Left cardiac atrium (tissue), 4 donors: ENCODE results near the gene RALGPS2. TPM values are rescaled to one million over a fixed set of nuclear protein-coding genes. Genes with fewer than 3 reads are reported as not detected.

Experiments
- ATAC-seq, 2 donors: fragments of 200-7000 bp; cut with Tn5 transposase; one replicate each; pipeline ENCODE4 v1.9.1; 2020; ENCODE audit warnings: mild to moderate bottlenecking in 2 of 2, moderate library complexity in 2 of 2
- DNase-seq: peaks from one replicate; pipeline ENCODE4 v3.0.0-alpha.2; 2020
- intact Hi-C, 2 donors: fragments of 100-400 bp; cut with DNase I; formaldehyde crosslinking; loops; one replicate each; pipeline versions ENCODE4 v1.14.1 to v1.15.1; 2022 to 2023
- total RNA-seq, 2 donors: library from RNA; stranded (reverse); fragmentation: NEBNext Ultra II Directional; extraction: Animal tissue kit (Norgen Biotek cat#: 25700); gene quantifications; one replicate each; pipeline ENCODE4 v1.2.1, GENCODE V29; 2021
- donor health status: DM: no; HTN: yes; CAD: no.
- donor health status: DM: no; HTN: yes; CAD: no; lungs with severe emphysema.
- donor health status: DM: yes; HTN: yes; CAD: no.
- donor health status: Dilated cardiomyopathy.

Gene RALGPS2
- total RNA-seq, 2 donors from 2014 or later: 9.6 to 17.6 TPM

DNA sequence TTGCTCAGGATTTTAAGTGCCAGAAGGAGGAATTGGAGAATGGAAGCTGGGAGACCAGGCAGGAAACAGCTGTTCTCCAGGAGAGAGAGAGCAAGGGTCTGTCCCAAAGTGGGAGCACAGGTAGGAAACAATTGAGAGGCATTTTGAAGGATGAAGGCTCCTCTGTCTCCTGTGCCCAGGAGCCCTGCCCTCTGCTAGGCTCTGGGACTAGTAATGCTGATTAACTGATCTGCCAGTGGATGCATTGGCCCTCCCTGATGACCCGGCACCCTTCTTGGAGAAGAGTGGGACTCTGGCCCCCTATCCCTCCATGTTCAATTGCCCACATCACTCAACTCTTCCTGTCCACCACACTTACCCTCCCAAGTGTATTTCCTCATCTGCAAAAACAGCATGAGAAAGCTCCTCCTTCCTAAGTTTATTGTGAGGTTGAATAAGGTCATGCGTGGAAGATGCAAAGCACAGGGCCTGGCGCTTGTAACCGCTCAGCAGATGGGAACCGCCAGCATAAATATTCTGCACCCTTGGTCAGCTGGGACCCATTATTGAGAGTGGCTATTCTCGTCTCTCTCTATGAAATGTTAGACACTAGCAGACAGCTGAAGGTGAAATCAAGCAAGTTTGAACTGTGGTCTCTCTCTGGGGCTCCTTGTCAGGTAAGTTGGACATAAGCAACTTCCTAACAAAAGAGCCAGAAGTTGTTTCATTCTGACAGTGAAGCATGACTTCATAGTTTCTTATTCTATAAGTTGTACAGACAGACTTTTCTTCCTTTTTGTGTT, 208.9 kb downstream of the RALGPS2 start:
- DNase-seq (no peak), ATAC-seq (peak in 1 of 2 donors; percentile 4)
- intact Hi-C loops: no loop called here

DNA sequence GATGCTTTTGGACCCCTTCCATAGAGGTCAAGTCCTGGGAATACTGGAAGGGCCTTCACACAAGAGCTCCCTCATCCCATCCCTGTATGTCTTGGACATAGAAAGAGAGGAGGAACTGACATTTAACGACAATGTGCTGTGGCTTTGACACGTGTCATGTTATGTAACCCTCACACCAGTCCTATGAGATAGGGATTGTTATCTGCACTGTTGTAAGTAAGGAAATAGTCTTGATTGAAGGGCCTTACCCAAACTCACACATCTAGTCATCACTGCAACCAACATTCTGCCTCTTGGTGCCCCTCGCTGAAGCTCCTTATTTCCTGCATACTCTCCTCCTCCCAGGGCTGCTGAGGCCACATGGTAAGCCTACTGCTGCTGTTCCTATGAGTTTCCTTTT, 209.5 kb downstream of the RALGPS2 start:
- intact Hi-C loops: no loop called here
- DNase-seq (no peak), ATAC-seq (no peak)

GRCh38 chr1:178935610-178936009, 210.6 kb downstream of the RALGPS2 start:
- intact Hi-C loops: no loop called here
- DNase-seq (no peak), ATAC-seq (no peak)

GRCh38 chr1:178937695-178938094, 212.7 kb downstream of the RALGPS2 start:
- ATAC-seq: no peak
- intact Hi-C loops: no loop called here
- no peak for DNase-seq

GRCh38 chr1:178938101-178938958, 213.3 kb downstream of the RALGPS2 start:
- intact Hi-C loops: no loop called here
- ATAC-seq (no peak), DNase-seq (no peak)

DNA sequence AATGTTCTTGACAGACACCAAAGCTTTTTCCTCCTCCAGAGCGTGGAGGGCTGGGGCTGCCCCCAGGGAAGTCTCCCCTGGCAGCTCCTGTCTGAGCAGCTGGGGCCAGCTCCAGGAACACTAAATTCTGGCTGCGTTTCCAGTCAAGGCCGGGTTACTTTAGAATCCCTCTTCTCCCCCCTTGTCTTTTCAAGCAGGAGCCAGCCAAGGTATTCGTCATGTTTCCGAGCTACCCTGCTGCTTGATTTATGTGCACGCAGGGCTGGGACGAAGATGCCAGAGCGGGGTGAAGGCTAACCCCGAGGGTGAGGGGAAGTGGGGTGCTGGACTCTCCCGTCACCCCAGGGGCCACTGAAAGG, 213.9 kb downstream of the RALGPS2 start:
- peak; percentile 73 to 85 for ATAC-seq
- intact Hi-C loops: no loop called here
- DNase-seq: peak; percentile 73

GRCh38 chr1:178939338-178940067, 214.5 kb downstream of the RALGPS2 start:
- no peak for DNase-seq
- intact Hi-C loops: no loop called here
- peak; percentile 44 to 53 for ATAC-seq

DNA sequence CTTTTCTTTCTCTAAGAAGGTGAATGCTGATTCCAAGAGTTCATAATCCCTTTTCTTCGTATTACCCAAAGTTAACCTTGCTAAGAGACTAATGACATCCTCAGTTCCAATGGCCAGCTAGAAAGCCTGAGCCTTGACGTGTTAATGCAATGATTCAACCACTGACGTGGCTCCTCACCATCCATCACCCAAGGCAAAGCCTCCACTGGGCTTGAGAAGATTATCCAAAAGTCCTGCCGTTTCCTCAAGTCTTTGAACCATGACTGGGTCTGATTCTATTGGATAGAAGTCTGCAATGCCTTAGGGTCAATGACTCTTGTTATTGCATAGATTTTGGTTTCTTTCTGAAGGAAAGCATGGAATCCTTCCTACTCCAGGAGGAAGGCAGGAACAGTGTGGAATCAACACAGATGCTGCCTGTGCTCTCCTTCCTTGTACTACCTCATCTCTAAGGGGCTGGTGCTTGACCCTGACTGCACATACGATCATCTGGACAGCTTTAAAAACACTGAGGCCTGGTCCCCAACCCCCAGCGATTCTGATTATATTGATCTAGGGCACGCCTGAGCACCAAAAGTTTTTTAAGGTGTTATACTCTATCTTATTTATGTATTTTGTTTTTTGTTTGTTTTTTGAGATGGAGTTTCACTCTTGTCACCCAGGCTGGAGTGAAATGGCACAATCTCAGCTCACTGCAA, 215.2 kb downstream of the RALGPS2 start:
- no peak for ATAC-seq
- intact Hi-C loops: no loop called here
- no peak for DNase-seq

DNA sequence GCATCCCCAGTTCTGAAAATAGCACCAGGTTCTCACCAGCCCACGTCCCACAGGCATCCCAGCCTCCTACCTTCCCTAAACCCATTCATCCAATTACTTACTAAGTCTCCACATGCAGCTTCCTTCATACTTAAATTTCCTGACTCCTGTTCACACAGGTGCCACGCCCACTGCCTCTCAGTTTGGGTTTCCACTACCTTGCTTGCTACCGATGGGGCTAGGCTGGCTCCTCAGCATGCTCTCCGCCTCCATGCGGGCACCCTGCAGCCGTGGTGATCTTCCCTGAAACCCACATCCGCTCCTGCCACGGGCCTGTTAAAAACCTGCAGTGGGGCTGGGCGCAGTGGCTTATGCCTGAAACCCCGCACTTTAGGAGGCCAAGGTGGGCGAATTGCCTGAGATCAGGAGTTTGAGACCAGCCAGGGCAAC, 216.2 kb downstream of the RALGPS2 start:
- intact Hi-C loops: no loop called here
- no peak for ATAC-seq
- DNase-seq: no peak

GRCh38 chr1:178941849-178942248, 216.8 kb downstream of the RALGPS2 start:
- ATAC-seq (peak in 1 of 2 donors; percentile 16), DNase-seq (no peak)
- intact Hi-C loops: no loop called here

GRCh38 chr1:178942285-178943198, 217.5 kb downstream of the RALGPS2 start:
- ATAC-seq (peak in 1 of 2 donors; percentile 52), DNase-seq (peak; percentile 59)
- intact Hi-C loops: no loop called here

DNA sequence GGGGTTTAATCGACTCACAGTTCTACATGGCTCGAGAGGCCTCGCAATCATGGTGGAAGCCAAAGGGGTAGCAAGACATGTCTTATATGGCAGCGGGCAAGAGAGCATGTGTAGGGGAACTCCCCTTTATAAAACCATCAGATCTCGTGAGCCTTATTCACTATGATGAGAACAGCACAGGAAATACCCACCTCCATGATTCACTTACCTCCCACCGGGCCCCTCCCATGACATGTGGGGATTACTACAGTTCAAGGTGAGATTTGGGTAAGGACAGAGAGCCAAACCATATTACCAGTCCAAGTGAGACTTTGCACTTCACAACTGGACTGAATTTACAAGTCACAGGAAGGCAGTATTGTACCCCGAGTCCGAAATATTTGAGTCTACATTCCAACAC, 219.7 kb downstream of the RALGPS2 start:
- ATAC-seq (no peak), DNase-seq (no peak)
- intact Hi-C loops: no loop called here

- no peak for ATAC-seq
- intact Hi-C loops: no loop called here
- DNase-seq: no peak
Observed at GRCh38 chr1:178945763-178946266, 220.8 kb downstream of the RALGPS2 start.

GRCh38 chr1:178946416-178946815, 221.4 kb downstream of the RALGPS2 start:
- intact Hi-C loops: no loop called here
- ATAC-seq (no peak), DNase-seq (no peak)

DNA sequence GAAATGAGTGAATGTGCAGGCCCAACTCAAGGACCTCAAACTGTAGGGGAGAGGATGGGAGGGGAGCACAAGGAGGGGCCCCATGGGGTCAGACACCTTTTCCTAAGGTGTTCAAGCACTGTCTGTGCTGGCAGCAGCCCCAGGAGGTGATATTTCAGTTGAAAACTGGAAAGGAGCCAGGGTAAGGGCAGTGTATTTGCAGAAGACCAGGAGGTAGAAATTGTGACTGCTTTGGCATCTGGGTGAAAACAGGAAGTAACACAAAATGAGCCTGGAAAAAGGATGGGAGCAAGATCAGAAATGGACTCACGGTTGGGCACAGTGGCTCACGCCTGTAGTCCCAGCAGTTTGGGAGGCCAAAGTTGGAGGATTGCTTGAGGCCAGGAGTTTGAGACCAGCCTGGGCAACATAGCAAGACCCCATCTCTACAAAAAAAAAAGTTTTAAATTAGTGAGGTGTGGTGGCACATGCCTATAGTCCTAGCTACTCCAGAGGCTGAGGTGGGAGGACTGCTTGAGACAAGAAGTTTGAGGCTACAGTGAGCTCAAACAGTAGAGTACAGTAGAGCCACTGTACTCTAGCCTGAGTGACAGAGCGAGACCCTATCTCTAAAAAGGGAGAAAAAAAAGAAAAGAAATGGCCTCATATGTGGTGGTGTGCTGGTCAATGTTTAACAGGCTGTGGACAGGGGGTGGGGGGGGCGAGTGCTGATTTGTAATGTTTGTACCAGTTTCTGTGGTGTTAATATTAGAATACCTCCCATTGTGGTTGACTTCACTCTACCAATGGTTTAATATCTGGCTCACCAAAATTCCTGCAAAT, 222.0 kb downstream of the RALGPS2 start:
- intact Hi-C loops: no loop called here
- ATAC-seq: no peak
- no peak for DNase-seq

- intact Hi-C loops: no loop called here
- ATAC-seq (no peak), DNase-seq (no peak)
Observed at GRCh38 chr1:178947677-178947981, 222.6 kb downstream of the RALGPS2 start.

GRCh38 chr1:178948676-178949075, 223.6 kb downstream of the RALGPS2 start:
- ATAC-seq (no peak), DNase-seq (no peak)
- intact Hi-C loops: no loop called here
